Stimulated activated CD8-positive, alpha-beta memory T cell treated with anti-CD3 and anti-CD28 coated beads, Interleukin-12 subunit alpha, Interleukin-12 subunit beta, amount 100 ng/mL, for 24 hours (primary cell): Measurements from ENCODE around the gene ZNF483.
"Not testable (repeated sequence)": the region's sequence is repeated elsewhere in the genome, so short reads cannot be mapped to it uniquely, and the experiment has no call there.

ENCODE experiments used
- DNase-seq: peaks from one replicate; pipeline ENCODE4 v3.0.0-alpha.2; 2020; ENCODE audit errors: extremely low read depth

ZNF483 gene

GRCh38 chr9:111542497-111543254, 17.7 kb downstream of the ZNF483 start:
- DNase-seq: no peak

GRCh38 chr9:111548623-111549022, 23.6 kb downstream of the ZNF483 start:
- DNase-seq: no peak

GRCh38 chr9:111555425-111555824, 30.4 kb downstream of the ZNF483 start:
- DNase-seq: not testable (repeated sequence)

DNA sequence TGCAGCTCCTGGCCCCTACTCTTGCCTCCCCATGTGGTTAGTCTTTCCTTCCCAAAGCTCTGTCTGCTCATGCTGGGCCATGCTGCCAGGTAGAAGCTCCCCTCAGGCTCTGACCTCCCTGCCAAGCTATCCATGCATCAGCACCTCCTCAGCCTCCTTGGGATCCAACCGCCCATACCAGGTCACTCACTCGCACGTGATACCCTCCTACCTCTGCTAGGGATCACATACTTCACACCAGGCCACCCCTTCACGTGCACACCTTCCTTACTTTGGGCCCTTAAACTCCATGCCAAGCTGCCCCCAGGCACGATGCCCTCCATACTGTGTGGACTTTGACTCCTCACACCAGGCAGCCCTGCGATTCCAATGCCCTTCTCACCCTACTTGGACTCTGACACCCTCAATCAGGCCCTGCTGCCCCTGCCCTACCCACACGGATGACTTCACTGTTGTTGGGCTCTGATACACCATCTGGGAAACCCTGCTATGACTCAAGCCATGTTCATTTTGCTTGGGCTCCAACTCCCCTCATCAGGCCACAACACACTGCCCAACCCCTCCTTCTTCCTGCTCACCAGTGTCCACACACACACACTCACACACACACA, 34.1 kb downstream of the ZNF483 start:
- no peak for DNase-seq

DNA sequence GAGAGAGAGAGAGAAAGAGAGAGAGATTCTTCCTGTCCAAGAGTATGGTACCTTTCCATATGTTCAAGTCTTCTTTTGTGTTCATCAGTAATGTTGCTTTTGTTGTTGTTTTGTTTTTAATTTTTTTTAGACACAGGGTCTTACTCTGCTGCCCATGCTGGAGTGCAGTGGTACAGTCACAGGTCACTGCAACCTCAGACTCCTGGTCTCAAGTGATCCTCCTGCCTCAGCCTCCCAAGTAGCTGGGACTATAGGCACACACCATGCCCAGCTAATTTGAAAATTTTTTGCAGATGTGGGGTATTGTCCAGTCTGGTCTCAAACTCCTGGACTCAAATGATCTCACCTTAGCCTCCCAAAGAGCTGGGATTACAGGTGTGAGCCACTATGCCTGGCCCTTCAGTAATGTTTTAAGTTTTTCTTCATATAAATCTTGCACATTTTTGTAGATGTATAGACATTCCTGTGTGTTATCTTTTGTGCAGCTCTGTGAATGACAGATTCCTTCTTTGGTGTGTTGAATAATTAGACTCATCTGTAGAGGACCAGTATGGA, 36.3 kb downstream of the ZNF483 start:
- no peak for DNase-seq

DNA sequence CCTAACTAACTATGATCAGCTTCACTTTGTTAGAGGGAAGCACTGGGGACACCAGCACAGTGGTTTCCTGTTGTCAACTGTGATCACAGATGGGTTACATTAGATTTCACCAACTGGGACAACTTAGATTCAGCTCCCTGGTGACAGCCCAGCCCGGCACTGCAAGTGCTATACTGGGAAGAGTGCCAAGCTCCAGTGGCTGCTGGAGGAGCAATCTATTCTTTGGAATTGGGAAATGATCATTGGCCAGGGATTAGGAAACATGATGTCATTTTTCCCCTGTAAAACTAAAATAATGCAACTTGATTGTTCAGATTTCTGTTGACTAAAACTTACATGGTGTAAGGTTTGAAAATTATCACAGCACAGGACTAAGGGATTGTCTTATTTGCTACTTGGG, 41.3 kb downstream of the ZNF483 start:
- DNase-seq: no peak

GRCh38 chr9:111568127-111568526, 43.1 kb downstream of the ZNF483 start:
- DNase-seq: not testable (repeated sequence)

GRCh38 chr9:111572950-111573604, 48.1 kb downstream of the ZNF483 start:
- DNase-seq: no peak

GRCh38 chr9:111582888-111583287, 57.9 kb downstream of the ZNF483 start:
- DNase-seq: no peak

GRCh38 chr9:111586378-111586777, 61.4 kb downstream of the ZNF483 start:
- DNase-seq: no peak

DNA sequence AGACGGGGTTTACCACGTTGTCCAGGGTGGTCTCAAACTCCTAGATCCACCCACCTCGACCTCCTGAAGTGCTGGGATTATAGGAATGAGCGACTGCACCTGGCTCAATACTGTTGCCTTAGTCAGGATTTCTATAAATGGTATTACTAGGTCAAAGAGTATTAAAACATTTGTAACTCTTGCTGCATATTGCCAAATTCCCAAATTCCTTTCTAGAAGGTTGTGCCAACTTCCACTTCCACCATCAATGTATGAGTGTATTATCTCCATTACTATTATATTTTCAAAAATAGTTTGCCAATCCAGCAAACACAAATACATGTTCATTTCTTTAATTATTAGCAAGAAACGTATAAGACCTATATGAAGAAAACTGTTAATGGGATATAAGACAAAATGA, 63.9 kb downstream of the ZNF483 start:
- no peak for DNase-seq

- DNase-seq: no peak
Observed at GRCh38 chr9:111597852-111598732, 73.1 kb downstream of the ZNF483 start.

DNA sequence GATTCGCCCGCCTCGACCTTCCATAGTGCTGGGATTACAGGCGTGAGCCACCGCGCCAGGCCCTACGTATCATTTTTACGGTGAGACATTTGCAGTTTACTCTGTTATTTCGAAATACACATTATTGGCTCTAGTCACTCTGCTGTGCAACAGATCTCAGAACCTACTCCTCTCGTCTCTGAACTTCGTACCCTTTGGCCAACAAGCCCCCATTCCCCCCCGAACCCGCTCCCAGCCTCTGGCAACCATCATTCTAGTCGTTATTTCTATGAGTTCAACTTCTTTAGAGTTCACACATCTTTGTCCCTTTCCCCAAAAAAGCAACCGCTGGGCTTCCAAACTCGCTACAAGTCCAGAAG, 73.7 kb downstream of the ZNF483 start:
- DNase-seq: no peak

DNA sequence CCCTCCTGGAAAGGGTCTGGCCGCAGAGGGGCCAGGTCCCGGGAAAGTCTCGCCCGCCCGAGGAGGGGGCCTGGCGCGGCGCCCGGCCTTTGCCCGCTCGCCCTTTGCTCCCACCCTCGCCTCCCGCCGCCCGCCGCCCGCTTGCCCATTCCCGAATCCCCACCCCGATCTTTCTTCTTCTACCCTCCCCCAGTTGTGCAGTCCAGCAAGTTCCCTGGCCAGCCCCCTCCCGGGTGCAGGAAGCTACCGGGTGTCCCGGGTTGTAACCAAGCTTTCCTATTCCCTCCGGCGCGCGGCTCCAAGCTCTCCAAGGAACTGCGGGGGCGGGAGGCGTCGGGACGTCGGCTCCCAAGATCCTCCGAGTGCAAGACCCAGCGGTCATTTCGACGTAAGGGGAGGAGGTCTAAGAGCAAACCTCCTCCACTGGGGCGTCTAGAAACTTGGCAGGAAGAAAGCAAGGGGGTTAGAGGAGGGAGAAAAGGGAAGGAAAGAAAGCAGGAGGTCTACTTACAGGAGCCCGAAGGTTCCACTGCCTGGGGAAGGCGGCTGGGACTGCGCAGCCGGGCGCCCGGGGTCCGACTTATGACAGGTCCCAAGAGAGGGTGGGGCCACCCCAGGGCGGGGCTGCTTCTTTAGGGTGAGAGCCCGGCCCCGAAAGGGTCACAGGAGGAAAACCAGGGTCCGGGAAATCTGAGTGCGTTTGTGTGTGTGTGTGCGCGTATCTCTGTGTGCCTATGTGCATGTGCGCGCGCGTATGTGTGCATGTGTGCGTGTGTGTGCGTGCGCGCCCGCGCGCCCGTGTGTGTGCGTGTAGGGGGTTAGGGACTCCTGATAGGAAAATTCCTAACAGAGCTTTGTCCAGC, 74.3 kb downstream of the ZNF483 start, which contains the start of gene PTGR1:
PTGR1 (minus strand) TSS at position 556 of the 863 bp plus-strand sequence. CDS start 2,225 bp downstream, outside the sequence.
- no peak for DNase-seq

DNA sequence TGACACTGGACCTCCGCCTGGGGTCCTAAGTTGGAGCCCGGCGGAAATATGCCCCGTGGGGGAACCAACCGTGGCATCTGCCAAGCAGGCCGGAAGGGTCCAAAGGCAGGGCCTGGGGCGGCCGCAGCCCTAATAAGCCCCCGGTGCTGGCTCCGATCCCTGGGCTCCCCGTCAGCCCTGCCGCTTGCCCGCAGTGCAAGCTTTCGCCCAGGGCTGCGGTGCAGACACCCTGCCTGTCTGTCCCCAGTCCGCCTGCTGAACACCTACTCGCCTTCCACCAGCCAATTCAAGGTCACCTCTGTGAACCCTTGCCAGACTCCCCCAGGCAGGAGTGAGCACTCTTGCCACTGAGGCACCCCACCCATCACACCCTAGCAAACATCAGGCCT, 75.0 kb downstream of the ZNF483 start:
- no peak for DNase-seq

DNA sequence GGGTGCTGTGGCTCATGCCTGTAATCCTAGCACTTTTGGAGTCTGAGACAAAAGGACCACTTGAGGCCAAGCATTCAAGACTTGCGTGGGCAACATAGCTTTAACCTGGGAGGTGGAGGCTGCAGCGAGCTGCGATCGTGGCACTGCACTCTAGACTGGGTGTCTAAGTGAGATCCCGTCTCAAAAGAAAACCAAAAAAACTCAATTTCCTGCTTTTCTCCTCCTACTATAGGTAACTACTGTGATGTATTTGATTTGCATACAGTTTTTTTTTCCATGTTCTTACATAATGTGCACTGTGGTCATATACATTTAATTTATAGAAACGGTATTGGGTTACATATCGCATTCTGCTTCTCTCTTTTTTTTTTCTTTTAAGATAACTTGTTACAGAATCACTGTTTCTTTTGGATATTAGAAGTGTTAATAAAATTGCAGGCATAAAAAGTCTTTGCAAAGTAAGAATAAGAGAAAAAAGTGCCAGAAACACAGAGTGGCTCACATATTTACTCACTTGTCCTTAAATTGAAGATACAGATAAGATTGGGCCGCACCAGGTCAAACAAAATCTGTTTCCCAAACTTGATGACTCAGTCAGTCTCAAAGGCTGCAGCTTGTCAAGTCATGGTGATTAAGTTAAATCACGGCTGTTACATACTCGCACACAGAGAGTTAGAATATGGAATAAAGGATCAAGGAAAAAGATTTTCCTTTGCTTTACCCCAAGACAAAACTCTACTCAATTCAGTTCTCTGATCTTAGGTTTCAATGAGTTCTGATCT, 76.4 kb downstream of the ZNF483 start:
- no peak for DNase-seq

DNA sequence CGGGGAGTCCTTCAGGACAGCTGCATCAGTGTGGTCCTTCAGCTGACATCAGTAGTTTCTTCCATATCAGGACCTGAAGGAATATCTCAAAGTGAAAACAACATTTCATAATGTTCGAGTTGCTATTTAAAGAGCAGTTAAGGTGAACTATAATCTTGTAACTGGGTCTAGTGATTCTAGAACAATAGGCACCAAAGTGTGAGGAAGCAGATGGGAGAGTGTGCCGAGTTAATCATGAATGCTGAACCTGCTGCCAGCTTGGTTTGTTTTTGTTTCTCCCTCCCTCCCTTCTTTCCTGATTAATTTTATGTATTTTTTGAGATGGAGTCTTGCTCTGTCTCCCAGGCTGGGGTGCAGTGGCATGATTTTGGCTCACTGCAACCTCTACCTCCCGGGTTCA, 78.1 kb downstream of the ZNF483 start:
- DNase-seq: no peak

GRCh38 chr9:111604054-111604615, 79.2 kb downstream of the ZNF483 start:
- DNase-seq: no peak

- no peak for DNase-seq
Observed at GRCh38 chr9:111605041-111605559, 80.1 kb downstream of the ZNF483 start.
